Measurements from ENCODE around the gene APBB1IP.

Gene APBB1IP

GRCh38 chr10:26524161-26524896, 86.2 kb downstream of the APBB1IP start (continued):
- TF ChIP-seq ZNF639 (tag by site-specific recombination; IDR thresholded peaks at IDR 0.05) = peak; percentile 87; the same call in 1 of the 2 replicates
- peak; percentile 89 for TF ChIP-seq ZNF558 (tag by site-specific recombination; IDR thresholded peaks at IDR 0.05)
- no peak for TF ChIP-seq ZBTB10 (tag by site-specific recombination; IDR thresholded peaks at IDR 0.05)
- TF ChIP-seq ZNF670 (tag by site-specific recombination; IDR thresholded peaks at IDR 0.05; ENCODE audit: low read depth) = no peak
- TF ChIP-seq ZBTB11 (tag by site-specific recombination; conservative IDR thresholded peaks at IDR 0.05; ENCODE audit: low read depth) = peak; percentile 89
- no peak for TF ChIP-seq ZNF311 (tag by site-specific recombination; IDR thresholded peaks at IDR 0.05; ENCODE audit: borderline replicate concordance)
- TF ChIP-seq ZNF76 (tag by site-specific recombination; IDR thresholded peaks at IDR 0.05; ENCODE audit: borderline replicate concordance, low read depth) = no peak
- no peak for TF ChIP-seq ZNF701 (tag by site-specific recombination; IDR thresholded peaks at IDR 0.05)
- TF ChIP-seq ZNF561 (tag by site-specific recombination; IDR thresholded peaks at IDR 0.05; ENCODE audit: borderline replicate concordance) = peak; percentile 79
- TF ChIP-seq GLIS1 (tag by site-specific recombination; IDR thresholded peaks at IDR 0.05) = peak; percentile 96
- TF ChIP-seq ZBTB20 (tag by site-specific recombination; IDR thresholded peaks at IDR 0.05) = no peak; the same call in 1 of the 2 replicates
- peak; percentile 23; the same call in 1 of the 2 replicates for TF ChIP-seq ZNF146 (tag by site-specific recombination; IDR thresholded peaks at IDR 0.05)
- TF ChIP-seq YY1 (tag by site-specific recombination; IDR thresholded peaks at IDR 0.05) = 0 out of 2 replicates have a peak, but pooled peaks have one; percentile 5
- TF ChIP-seq ZNF776 (tag by site-specific recombination; IDR thresholded peaks at IDR 0.05; ENCODE audit: borderline replicate concordance) = no peak
- 0 out of 2 replicates have a peak, but pooled peaks have one; percentile 60 for TF ChIP-seq MZF1 (tag by site-specific recombination; IDR thresholded peaks at IDR 0.05; ENCODE audit: borderline replicate concordance)
- no peak for TF ChIP-seq ZNF501 (tag by site-specific recombination; IDR thresholded peaks at IDR 0.05)
- TF ChIP-seq KLF17 (tag by site-specific recombination; IDR thresholded peaks at IDR 0.05) = peak; percentile 37; the same call in 1 of the 2 replicates
- no peak for TF ChIP-seq MYNN (tag by site-specific recombination; IDR thresholded peaks at IDR 0.05; ENCODE audit: borderline replicate concordance)
- peak; percentile 85 for TF ChIP-seq PATZ1 (tag by site-specific recombination; IDR thresholded peaks at IDR 0.05)
- TF ChIP-seq ZNF341 (tag by site-specific recombination; IDR thresholded peaks at IDR 0.05; ENCODE audit: low read depth) = peak; percentile 32; the same call in 1 of the 2 replicates
- TF ChIP-seq ZNF426 (tag by site-specific recombination; IDR thresholded peaks at IDR 0.05) = no peak
- peak; percentile 93 for TF ChIP-seq ZXDB (tag by site-specific recombination; IDR thresholded peaks at IDR 0.05)
- TF ChIP-seq ZNF140 (tag by site-specific recombination; IDR thresholded peaks at IDR 0.05) = no peak
- TF ChIP-seq IKZF3 (tag by site-specific recombination; IDR thresholded peaks at IDR 0.05) = peak; percentile 91
- no peak for TF ChIP-seq SCRT2 (tag by site-specific recombination; IDR thresholded peaks at IDR 0.05)
- no peak for TF ChIP-seq ZNF223 (tag by site-specific recombination; IDR thresholded peaks at IDR 0.05)
- TF ChIP-seq GLIS2 (tag by site-specific recombination; IDR thresholded peaks at IDR 0.05) = peak; percentile 53; the same call in 1 of the 2 replicates
- TF ChIP-seq ZNF362 (tag by site-specific recombination; IDR thresholded peaks at IDR 0.05) = no peak

Measured in HEK293 (cell line).